Measurements from ENCODE around the gene RBPMS2.

The RBPMS2 gene

DNA sequence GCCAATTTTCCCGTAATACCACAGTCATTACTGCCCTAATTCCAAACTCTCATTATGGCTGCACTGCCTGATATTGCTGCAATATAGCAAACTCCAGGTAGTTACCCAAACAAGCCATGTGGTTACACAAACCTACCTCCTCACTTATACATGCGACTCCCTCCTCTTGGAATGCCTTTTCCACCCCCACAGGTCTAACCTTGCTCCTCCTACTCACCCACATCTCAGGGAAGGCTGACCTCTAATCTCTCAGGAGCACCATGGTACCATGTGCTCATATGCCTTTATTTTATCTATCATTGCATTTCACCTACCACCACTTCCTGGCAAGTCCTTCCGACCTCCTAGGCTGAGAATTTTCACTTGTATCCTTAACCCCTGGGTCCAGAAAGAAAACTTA is 2.9 kb downstream of the RBPMS2 start:
- H3K4me2 ChIP-seq: no peak overlapping the region
- TF ChIP-seq, protein P1, sequence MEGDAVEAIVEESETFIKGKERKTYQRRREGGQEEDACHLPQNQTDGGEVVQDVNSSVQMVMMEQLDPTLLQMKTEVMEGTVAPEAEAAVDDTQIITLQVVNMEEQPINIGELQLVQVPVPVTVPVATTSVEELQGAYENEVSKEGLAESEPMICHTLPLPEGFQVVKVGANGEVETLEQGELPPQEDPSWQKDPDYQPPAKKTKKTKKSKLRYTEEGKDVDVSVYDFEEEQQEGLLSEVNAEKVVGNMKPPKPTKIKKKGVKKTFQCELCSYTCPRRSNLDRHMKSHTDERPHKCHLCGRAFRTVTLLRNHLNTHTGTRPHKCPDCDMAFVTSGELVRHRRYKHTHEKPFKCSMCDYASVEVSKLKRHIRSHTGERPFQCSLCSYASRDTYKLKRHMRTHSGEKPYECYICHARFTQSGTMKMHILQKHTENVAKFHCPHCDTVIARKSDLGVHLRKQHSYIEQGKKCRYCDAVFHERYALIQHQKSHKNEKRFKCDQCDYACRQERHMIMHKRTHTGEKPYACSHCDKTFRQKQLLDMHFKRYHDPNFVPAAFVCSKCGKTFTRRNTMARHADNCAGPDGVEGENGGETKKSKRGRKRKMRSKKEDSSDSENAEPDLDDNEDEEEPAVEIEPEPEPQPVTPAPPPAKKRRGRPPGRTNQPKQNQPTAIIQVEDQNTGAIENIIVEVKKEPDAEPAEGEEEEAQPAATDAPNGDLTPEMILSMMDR (conservative IDR thresholded peaks at IDR 0.05; ENCODE audit: low read depth, low read length): no peak

DNA sequence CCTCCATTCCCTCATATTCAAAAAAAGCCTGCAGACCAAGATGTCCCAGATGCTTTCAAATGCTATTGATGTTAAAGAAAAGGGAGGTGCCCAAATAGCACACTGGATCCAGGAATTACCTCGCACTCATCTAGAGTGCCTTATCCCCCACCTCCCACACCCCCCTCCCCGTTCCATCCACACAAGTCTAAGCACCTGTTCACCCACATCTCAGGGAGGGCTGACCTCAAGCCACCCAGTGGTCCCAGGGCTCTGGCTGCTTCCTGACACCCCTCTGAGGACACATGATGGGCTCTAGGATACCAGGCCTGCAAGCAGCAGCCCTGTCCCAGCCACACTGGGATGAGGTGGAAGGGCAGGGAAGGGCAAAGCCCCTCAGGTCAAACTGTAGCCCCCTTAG is 4.8 kb downstream of the RBPMS2 start:
- Histone ChIP-seq H3K36me3 (ENCODE audit: insufficient read depth) (no peaks in the 10 kb centered on the region), H3K4me3 (IDR thresholded peaks at IDR 0.05; ENCODE audit: insufficient read depth, low read depth, low read length) (no peak overlapping the region), H3K79me2 (ENCODE audit: insufficient read depth, low read depth) (no peaks in the 10 kb centered on the region), H3K4me1 (ENCODE audit: low read depth, poor library complexity, severe bottlenecking) (no peaks in the 10 kb centered on the region), H3K4me2 (no peak overlapping the region), H3K9ac (no peak overlapping the region), H2AFZ (ENCODE audit: low read depth) (no peak overlapping the region), H3K27ac (no peak overlapping the region), H3K27me3 (ENCODE audit: insufficient read depth, low read depth) (no peaks in the 10 kb centered on the region), H4K20me1 (ENCODE audit: insufficient read depth) (no peaks in the 10 kb centered on the region)
- TF ChIP-seq, protein P1 (conservative IDR thresholded peaks at IDR 0.05; ENCODE audit: low read depth, low read length): no peak

More for the DNA sequence above, 2.9 kb downstream of the RBPMS2 start:
- H3K79me2 ChIP-seq (ENCODE audit: insufficient read depth, low read depth): no peaks in the 10 kb centered on the region
- no peak overlapping the region for H3K4me3 ChIP-seq (IDR thresholded peaks at IDR 0.05; ENCODE audit: insufficient read depth, low read depth, low read length)
- H3K4me1 ChIP-seq (ENCODE audit: low read depth, poor library complexity, severe bottlenecking): no peaks in the 10 kb centered on the region
- no peaks in the 10 kb centered on the region for H3K27me3 ChIP-seq (ENCODE audit: insufficient read depth, low read depth)
- H3K9ac ChIP-seq: no peak overlapping the region
- H3K27ac ChIP-seq: no peak overlapping the region
- no peak overlapping the region for H2AFZ ChIP-seq (ENCODE audit: low read depth)
- no peaks in the 10 kb centered on the region for H3K36me3 ChIP-seq (ENCODE audit: insufficient read depth)
- no peaks in the 10 kb centered on the region for H4K20me1 ChIP-seq (ENCODE audit: insufficient read depth)

DNA sequence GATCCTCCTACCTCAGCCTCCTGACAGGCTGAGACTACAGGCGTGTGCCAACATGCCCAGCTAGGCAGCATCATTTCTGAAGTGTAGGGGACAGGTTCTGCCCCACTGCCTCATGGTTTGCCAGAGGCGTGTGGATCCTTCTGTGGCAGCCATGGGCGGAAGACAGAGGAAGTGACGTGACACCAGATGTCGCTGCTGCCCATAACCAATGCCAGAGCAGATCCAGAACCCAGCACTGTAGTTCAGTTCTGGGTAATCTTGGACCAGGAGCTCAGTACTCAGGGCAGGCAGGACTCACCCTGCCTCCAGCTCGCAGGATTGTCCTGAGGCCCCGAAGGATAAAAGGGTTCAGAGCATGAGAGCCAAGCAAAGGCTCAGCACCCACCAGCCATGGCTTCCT is 8.2 kb downstream of the RBPMS2 start:
- Histone ChIP-seq H3K27me3 (ENCODE audit: insufficient read depth, low read depth) (no peaks in the 10 kb centered on the region), H2AFZ (ENCODE audit: low read depth) (no peak overlapping the region), H3K4me2 (no peak overlapping the region), H3K36me3 (ENCODE audit: insufficient read depth) (no peaks in the 10 kb centered on the region), H3K79me2 (ENCODE audit: insufficient read depth, low read depth) (no peaks in the 10 kb centered on the region), H4K20me1 (ENCODE audit: insufficient read depth) (no peaks in the 10 kb centered on the region), H3K4me1 (ENCODE audit: low read depth, poor library complexity, severe bottlenecking) (no peaks in the 10 kb centered on the region), H3K27ac (no peak overlapping the region), H3K4me3 (IDR thresholded peaks at IDR 0.05; ENCODE audit: insufficient read depth, low read depth, low read length) (no peak overlapping the region), H3K9ac (no peak overlapping the region)
- TF ChIP-seq, protein P1 (conservative IDR thresholded peaks at IDR 0.05; ENCODE audit: low read depth, low read length): no peak

DNA sequence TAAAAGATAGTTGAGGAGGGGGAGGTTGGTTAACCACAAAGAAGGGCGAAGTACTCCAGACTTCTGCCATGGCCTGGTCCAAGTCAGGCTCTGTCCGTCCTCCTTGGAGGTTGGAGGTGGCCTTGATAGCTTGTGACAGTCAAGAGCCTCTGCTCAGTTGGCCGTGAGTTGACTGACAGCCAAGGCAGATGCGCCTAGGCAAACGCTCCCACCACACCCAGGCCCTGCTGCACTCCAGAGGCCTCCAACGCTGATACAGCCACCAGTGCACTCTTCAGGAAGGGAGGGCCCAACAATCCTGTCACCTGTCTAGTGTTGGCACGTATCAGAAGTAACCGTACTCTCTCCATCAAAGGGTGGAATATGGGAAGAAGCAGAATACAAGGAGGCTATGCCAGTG is 9.3 kb downstream of the RBPMS2 start:
- Histone ChIP-seq H3K27me3 (ENCODE audit: insufficient read depth, low read depth) (no peaks in the 10 kb centered on the region), H3K27ac (no peak overlapping the region), H3K79me2 (ENCODE audit: insufficient read depth, low read depth) (no peaks in the 10 kb centered on the region), H4K20me1 (ENCODE audit: insufficient read depth) (no peaks in the 10 kb centered on the region), H3K4me2 (no peak overlapping the region), H2AFZ (ENCODE audit: low read depth) (no peak overlapping the region), H3K9ac (no peak overlapping the region), H3K4me3 (IDR thresholded peaks at IDR 0.05; ENCODE audit: insufficient read depth, low read depth, low read length) (no peak overlapping the region), H3K36me3 (ENCODE audit: insufficient read depth) (no peaks in the 10 kb centered on the region), H3K4me1 (ENCODE audit: low read depth, poor library complexity, severe bottlenecking) (no peaks in the 10 kb centered on the region)
- TF ChIP-seq, protein P1 (conservative IDR thresholded peaks at IDR 0.05; ENCODE audit: low read depth, low read length): no peak

Measured in KMS-11 (cell line).